Smooth muscle cell of the brain vasculature (primary cell): ENCODE data around the gene COL6A5.
"Not testable (repeated sequence)": the region's sequence is repeated elsewhere in the genome, so short reads cannot be mapped to it uniquely, and the experiment has no call there.

Experiments used
- DNase-seq: peaks from one replicate; pipeline ENCODE4 v3.0.0-alpha.2; 2012; ENCODE audit warnings: low read depth, low spot score

Gene COL6A5

DNA sequence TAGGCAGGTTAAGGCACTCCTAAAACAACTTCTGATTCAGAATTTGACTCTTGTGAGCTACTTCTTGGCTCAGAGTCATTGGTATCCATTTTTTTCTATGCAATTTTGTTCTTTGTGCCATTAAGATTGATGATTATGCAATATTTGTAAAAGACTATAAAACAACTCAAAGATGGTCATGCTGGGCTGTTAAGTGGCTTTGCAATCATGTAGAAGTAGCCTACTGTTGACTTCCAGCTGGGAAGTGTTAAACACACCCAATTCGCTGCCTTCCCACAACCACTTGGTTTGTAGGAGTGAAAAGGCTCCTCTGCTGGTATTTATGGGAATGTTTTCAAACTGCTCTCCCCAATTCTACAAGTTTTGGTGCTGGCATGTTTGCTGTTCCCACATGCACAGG, 96.8 kb downstream of the COL6A5 start:
- no peak for DNase-seq

DNA sequence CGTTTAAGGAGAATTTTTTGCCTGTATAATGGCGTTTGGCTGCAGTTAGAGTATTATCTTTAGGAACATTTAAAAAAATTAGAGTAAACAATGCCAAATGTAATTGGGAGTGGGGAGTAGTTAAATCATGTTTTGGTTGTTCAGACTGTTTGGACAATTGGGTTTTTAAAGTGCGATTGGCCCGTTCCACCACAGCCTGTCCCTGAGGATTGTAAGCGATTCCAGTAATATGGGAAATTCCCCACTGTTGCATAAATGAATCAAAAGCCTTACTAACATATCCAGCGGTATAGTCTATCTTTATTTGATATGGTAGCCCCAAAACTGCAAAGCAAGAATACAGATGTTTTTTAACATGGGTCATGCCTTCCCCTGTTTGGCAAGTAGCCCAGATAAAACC, 101.4 kb downstream of the COL6A5 start:
- not testable (repeated sequence) for DNase-seq

- not testable (repeated sequence) for DNase-seq
Measured at GRCh38 chr3:130448155-130448554, 102.7 kb downstream of the COL6A5 start.

DNA sequence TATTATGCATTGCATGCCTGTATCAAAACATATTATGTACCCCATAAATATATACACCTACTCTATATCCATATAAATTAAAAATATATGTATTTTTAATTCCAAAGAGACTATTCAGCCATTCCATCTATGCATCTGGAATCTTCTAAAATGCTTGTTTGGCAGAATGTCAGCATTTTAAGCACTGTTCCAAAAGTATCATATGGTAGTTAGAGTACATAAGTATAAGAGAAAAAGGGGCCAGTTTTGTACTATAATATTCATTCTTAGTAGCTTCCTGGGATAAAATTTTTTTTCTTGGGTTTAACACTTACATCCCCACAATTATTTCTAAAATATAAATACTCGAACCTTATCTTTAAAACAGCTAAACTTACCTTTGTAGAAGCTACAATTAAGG, 111.1 kb downstream of the COL6A5 start:
- no peak for DNase-seq

GRCh38 chr3:130457671-130458070, 112.2 kb downstream of the COL6A5 start:
- DNase-seq: no peak

- DNase-seq: no peak
Measured at GRCh38 chr3:130459944-130460343, 114.5 kb downstream of the COL6A5 start.

DNA sequence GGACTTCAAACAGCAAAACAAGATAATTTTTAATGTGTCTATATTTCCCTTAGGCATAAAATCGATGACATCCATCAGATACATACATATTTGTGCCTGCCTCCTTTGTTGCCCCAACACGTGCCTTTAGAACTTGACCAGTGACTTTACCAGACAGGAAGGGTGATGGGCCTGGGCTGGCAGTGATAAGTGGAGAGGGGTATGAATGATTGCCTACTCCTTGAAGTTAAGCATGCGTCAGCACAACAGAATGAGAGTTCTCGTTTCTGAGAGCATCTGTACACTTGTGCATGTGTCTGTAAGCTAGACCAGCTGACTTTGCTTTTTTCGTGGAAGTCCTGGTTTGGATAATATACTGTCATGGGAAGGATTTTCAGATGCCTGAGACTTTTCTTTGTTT, 116.6 kb downstream of the COL6A5 start:
- no peak for DNase-seq

- no peak for DNase-seq
Measured at GRCh38 chr3:130463221-130463620, 117.7 kb downstream of the COL6A5 start.

- DNase-seq: no peak
Measured at GRCh38 chr3:130465521-130465920, 120.0 kb downstream of the COL6A5 start.

- no peak for DNase-seq
Measured at GRCh38 chr3:130468311-130468710, 122.8 kb downstream of the COL6A5 start.

GRCh38 chr3:130470126-130470525, 124.7 kb downstream of the COL6A5 start:
- no peak for DNase-seq

DNA sequence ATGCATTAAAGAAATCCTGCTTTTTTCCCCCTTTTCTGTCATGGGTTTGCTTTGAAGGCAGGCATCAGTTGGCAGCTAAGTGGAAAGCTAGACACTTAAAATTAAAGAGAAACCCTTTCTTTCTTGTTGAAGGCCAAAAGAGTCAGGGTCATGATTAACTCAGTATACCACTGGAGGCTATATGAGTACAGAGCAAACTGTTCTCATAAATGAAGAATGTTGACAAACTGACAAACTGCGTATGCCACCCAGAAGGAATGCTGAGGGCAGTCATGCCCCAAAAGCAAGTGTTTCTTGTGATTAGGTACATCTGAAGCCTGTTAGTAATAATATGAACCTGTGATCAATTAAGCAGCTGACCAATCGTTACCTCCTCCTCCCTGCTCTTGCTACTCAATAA, 127.9 kb downstream of the COL6A5 start:
- no peak for DNase-seq

DNA sequence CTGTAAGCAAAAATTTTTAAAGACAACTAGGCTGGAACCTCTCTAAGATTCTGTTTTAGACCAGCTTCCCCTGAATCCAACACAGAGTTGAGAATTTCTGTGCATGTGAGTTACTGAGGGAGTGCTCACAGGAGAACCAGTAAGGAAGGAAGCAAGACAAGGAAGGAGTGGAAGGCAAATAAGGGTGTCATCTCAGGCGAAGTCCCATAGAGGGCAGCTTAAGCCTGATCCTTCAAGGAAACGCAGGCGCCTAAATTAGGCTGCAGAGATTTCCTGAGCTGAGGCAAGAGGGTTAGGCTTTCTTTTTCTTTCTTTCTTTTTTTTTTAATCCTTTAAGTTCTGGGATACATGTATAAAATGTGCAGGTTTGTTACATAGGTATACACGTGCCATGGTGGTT, 135.3 kb downstream of the COL6A5 start:
- no peak for DNase-seq

- DNase-seq: no peak
Measured at GRCh38 chr3:130488288-130488687, 142.8 kb downstream of the COL6A5 start.

DNA sequence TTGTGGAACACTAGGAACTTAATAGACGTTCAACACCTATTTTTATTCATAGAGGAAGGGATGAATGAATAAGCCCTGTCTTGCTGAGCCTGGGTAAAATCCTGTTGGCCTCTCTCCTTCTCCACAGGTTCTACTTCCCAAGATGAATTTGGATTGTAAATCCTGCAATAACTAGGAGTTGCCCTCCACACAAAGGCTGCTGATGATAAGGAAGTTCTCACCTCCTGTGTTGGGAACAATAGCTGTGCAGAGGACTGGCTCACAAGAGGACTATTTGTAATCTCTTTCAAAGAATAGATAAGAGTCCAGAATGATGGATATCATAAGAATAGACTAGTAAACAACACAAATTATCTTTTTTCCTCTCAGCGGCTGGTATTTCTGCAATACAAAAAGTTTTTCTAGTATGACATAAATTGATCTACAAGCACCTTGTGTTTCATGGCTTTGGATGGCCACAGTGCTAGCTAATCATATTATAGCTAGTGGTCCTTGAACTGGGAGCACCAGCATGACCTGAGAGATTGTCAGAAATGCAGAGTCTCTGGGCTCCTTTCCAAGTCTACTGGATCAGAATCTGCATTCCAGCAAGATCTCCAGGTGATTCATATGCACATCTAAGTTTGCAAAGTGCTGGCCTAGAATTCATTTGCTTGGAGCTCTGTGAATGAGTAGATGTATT, 143.4 kb downstream of the COL6A5 start:
- DNase-seq: no peak

- DNase-seq: no peak
Measured at GRCh38 chr3:130490241-130490640, 144.8 kb downstream of the COL6A5 start.

GRCh38 chr3:130491431-130491830, 146.0 kb downstream of the COL6A5 start:
- DNase-seq: no peak

- no peak for DNase-seq
Measured at GRCh38 chr3:130504701-130505100, 159.2 kb downstream of the COL6A5 start.

DNA sequence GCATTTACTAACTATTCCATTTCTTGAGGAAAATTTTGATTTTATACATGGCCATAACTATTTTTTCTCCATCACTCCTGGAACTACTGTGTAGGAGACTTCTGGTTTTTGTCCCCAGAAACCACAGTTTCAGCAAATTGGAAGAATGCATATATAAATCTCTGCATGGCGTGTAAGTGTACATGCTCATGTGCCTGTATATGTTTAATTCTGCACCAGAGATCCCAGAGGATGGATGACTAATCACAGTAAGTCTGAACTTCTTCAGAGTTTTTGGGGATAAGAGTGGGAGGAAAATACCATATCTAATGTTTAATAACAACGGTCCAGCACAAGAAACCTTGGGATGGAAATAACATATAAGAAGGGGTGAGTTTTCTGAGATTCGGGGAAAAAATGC, 160.6 kb downstream of the COL6A5 start:
- DNase-seq: no peak

- DNase-seq: no peak
Measured at GRCh38 chr3:130507746-130508145, 162.3 kb downstream of the COL6A5 start.

GRCh38 chr3:130509008-130509407, 163.5 kb downstream of the COL6A5 start:
- DNase-seq: no peak

DNA sequence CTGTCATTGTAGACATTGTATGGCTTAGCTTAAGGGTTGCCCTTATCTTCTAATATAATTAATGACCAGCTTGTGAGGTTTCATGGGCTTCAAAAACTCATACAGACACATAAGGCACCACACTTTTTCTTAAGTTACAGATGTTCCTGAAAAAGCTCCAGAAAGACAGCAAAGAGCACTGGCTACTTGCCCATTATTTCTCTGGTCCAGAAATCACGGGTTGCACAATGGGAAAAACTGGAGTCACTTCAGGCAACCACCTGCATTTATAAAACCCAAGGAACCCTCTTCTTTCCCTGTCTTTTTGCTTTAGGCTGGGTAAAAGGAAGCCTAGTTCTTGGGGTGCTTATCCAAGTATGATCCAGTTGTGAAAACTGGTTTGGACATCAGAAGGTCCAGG, 169.2 kb downstream of the COL6A5 start:
- DNase-seq: no peak

GRCh38 chr3:130515755-130516154, 170.3 kb downstream of the COL6A5 start:
- no peak for DNase-seq
